Psoas muscle (tissue), 8 donors: ENCODE data around the gene REV3L. TPM values are rescaled to one million over a fixed set of nuclear protein-coding genes. Genes with fewer than 3 reads are reported as not detected.

Experiments used
- ATAC-seq, 4 donors: fragments of 200-7000 bp; cut with Tn5 transposase; one replicate each; pipeline ENCODE4 v1.9.1; 2020; ENCODE audit warnings: moderate library complexity in 3 of 4, mild to moderate bottlenecking in 2 of 4
- DNase-seq, 2 donors: peaks; one replicate each; pipeline ENCODE4 v3.0.0-alpha.2; 2020
- H3K27ac ChIP-seq: fragments of 200-600 bp; one replicate; pipeline ENCODE4 v1.8.0; 2022
- H3K27me3 ChIP-seq, 3 donors: fragments of 200-600 bp in 1 of 3; one replicate each; pipeline versions ENCODE4 v1.6.1 to v1.8.0; 2013 to 2022; ENCODE audit warnings: low read length in 2 of 3, mild to moderate bottlenecking in 2 of 3, moderate library complexity in 1 of 3; ENCODE audit not compliant: insufficient read depth in 3 of 3
- H3K36me3 ChIP-seq, 2 donors: fragments of 200-600 bp in 1 of 2; one replicate each; pipeline versions ENCODE4 v1.6.1 to v1.8.0; 2013 to 2022; ENCODE audit warnings: low read depth in 1 of 2, mild to moderate bottlenecking in 1 of 2, moderate library complexity in 1 of 2; ENCODE audit not compliant: insufficient read depth in 1 of 2
- H3K4me1 ChIP-seq: fragments of 200-600 bp; one replicate; pipeline ENCODE4 v1.8.0; 2022
- H3K4me3 ChIP-seq: fragments of 200-600 bp; one replicate; pipeline ENCODE4 v1.8.0; 2022; ENCODE audit warnings: mild to moderate bottlenecking
- H3K9me3 ChIP-seq: fragments of 200-600 bp; one replicate; pipeline ENCODE4 v1.8.0; 2022
- WGBS, 3 donors: extraction: QIAGEN DNeasy Blood & Tissue Kit; methylation state at CpG; one replicate each; pipeline versions ENCODE4 v1.1.6 to v1.1.7; 2013; 5-methylcytosine and 5-hydroxymethylcytosine counted together
- intact Hi-C, 2 donors: fragments of 100-400 bp; cut with DNase I; formaldehyde crosslinking; loops; one replicate each; pipeline versions ENCODE4 v1.11.0 to v1.14.2; 2022
- polyA plus RNA-seq, 3 donors: library from polyadenylated mRNA; stranded (reverse); fragments of 200-250 nt; gene quantifications; one replicate each; pipeline ENCODE4 v1.2.3, GENCODE V29; 2013
- total RNA-seq, 4 donors: library from RNA; stranded (reverse); fragmentation: NEBNext Ultra II Directional in 2 of 4; extraction: Animal tissue kit (Norgen Biotek cat#: 25700) in 2 of 4; gene quantifications; one replicate each; pipeline versions ENCODE4 v1.2.1 to v1.2.4, GENCODE V29; 2021 to 2023
- TF ChIP-seq, protein P1 (sequence below): fragments of 200-600 bp; IDR thresholded peaks from one replicate; pipeline ENCODE4 v1.8.0; 2022; ENCODE audit warnings: antibody characterized with exemption
- donor health status: healthy with polysubstance abuse.
- donor health status: DM: no; HTN: no; CAD: no; lungs with moderate emphysema.
- donor health status: Bipolar disorder and iron deficiency.
- donor health status: healthy.
- donor health status: DM: yes; HTN: yes; CAD: no.
- donor health status: DM: no; HTN: no; CAD: no.
- donor health status: DM: no; HTN: no; CAD: no.
- donor health status: DM: yes; HTN: yes; CAD: no.

The REV3L gene
- total and polyA plus RNA-seq, 7 donors: 9.0 to 36.3 (median 18.8) TPM

DNA sequence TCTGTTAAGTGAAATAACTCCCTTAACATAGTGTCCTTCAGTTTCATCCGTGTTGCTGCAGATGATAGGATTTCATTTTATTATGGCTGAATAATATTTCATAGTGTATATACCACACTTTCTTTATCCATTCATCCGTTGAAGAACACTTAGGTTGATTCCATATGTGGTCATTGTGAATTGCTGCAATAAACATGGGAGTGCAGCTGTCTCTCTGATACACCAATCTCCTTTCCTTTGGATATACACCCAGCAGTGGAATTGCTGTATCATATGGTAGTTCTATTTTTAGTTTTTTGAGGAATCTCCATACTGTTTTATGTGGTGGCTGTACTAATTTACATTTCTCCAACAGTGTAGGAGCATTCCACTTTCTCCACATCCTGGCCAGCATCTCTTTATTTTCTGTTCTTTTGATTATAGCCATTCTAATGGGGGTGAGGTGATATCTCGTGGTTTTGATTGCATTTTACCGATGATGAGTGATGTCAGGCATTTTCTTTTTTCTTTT, 202.5 kb downstream of the REV3L start:
- Histone ChIP-seq H3K27ac (no peak overlapping the region), H3K27me3 (no peaks in the 10 kb centered on the region), H3K36me3 (peaks cover 9 to 63% of the 10 kb centered on the region in 2 donors), H3K4me1 (no peaks in the 10 kb centered on the region), H3K9me3 (peaks cover 4% of the 10 kb centered on the region), H3K4me3 (no peak overlapping the region)
- intact Hi-C loops: no loop called here
- WGBS, 3 donors: 92 to 96% (median 95%) methylated on average over 4 of the region's 4 CpGs
- DNase-seq: no peak
- TF ChIP-seq, protein P1, sequence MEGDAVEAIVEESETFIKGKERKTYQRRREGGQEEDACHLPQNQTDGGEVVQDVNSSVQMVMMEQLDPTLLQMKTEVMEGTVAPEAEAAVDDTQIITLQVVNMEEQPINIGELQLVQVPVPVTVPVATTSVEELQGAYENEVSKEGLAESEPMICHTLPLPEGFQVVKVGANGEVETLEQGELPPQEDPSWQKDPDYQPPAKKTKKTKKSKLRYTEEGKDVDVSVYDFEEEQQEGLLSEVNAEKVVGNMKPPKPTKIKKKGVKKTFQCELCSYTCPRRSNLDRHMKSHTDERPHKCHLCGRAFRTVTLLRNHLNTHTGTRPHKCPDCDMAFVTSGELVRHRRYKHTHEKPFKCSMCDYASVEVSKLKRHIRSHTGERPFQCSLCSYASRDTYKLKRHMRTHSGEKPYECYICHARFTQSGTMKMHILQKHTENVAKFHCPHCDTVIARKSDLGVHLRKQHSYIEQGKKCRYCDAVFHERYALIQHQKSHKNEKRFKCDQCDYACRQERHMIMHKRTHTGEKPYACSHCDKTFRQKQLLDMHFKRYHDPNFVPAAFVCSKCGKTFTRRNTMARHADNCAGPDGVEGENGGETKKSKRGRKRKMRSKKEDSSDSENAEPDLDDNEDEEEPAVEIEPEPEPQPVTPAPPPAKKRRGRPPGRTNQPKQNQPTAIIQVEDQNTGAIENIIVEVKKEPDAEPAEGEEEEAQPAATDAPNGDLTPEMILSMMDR: no peak
- no peak for ATAC-seq

DNA sequence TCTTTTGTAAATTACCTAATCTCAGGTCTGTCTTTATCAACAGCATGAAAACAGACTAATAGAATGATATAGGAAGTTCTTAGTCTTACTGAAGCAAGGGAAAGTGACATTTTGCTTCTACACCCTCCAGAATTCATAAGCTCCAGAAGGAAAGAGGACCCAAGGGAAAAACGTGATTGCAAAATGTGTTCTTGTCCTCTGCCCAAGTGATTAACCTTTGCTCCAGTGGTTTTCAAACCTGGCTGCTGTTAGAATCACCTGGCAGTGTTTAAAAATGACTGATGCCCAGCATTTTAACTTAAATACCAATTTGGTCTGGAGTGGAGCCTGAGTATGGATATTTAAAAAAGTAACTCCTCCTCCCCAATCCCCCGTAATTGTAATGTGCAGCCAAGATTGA, 204.3 kb downstream of the REV3L start:
- TF ChIP-seq, protein P1: no peak
- no peaks in the 10 kb centered on the region for H3K4me1 ChIP-seq
- intact Hi-C loops: no loop called here
- H3K4me3 ChIP-seq: no peak overlapping the region
- 54 to 67% (median 66%) methylated on average over 2 of the region's 2 CpGs for WGBS, 3 donors
- no peaks in the 10 kb centered on the region for H3K27me3 ChIP-seq
- no peak for DNase-seq
- peaks cover 9 to 79% of the 10 kb centered on the region in 2 donors for H3K36me3 ChIP-seq
- peaks cover 21% of the 10 kb centered on the region for H3K9me3 ChIP-seq
- no peak overlapping the region for H3K27ac ChIP-seq
- ATAC-seq: no peak

DNA sequence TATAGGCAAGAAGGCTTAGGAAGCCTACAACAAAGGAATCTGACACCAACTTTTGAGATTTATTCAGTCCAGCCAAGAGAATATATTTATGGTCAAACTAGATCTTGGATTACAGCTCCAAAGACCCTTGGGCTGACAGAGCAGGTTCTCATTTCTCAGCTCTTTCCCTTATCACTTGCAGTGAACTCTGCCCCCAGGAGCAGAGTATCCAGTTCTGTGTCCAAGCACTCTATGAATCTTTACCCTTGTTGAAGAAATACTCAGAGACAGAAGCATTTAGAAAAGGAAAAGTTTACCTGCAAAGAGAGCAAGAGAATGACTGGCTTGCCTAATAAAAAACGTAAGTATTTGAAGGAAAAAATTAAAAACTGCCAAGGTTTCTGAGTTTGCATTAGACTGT, 205.2 kb downstream of the REV3L start:
- TF ChIP-seq, protein P1: no peak
- DNase-seq (no peak), ATAC-seq (no peak)
- 94 to 99% (median 95%) methylated on average over 1 of the region's 1 CpG for WGBS, 3 donors
- Histone ChIP-seq H3K36me3 (peaks cover 8 to 79% of the 10 kb centered on the region in 2 donors), H3K9me3 (peaks cover 25% of the 10 kb centered on the region), H3K4me1 (no peaks in the 10 kb centered on the region), H3K27ac (no peak overlapping the region), H3K27me3 (no peaks in the 10 kb centered on the region), H3K4me3 (no peak overlapping the region)
- intact Hi-C loops: no loop called here

DNA sequence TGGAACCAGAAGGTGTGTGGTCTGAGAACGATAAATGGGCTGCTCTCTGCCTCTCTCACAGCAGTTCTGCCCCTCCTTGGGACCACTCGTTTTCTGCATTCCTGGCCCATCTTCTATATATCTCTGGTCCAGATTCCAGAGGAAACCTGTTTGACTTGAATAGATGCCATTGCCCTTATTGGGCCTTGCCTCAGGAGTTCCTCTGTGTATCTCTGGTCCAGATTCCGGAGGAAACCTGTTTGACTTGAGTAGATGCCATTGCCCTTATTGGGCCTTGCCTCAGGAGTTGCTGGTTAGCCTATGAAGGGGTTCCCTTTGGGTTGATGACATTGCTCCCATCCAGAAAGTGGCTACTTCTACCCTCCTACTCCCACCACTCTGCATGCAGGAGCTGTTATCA, 206.3 kb downstream of the REV3L start:
- intact Hi-C loops: no loop called here
- H3K9me3 ChIP-seq: peaks cover 25% of the 10 kb centered on the region
- H3K27me3 ChIP-seq: no peaks in the 10 kb centered on the region
- H3K4me1 ChIP-seq: no peaks in the 10 kb centered on the region
- 96 to 99% (median 97%) methylated on average over 3 of the region's 3 CpGs for WGBS, 3 donors
- DNase-seq: no peak
- ATAC-seq: no peak
- no peak overlapping the region for H3K4me3 ChIP-seq
- H3K27ac ChIP-seq: no peak overlapping the region
- TF ChIP-seq, protein P1: no peak
- H3K36me3 ChIP-seq: peaks cover 5 to 75% of the 10 kb centered on the region in 2 donors

DNA sequence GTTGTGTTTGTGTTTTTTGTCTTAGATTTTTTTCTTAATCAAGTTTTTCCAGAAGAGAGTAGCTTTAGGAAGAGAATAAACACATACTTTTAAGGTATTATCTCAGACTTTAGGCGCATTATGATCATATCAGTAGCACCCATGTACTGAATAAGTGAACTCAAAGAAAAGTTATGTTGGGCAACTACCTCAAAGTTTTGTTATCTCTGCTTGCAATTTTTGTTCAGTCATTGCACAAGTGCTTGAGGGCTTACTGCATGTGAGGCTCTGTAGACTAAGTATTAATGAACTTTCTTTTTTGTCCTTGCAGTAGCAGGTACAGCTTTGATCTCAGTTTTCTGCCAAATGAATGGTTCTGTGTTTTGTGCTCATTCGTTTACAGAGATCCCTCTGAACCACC, 206.7 kb downstream of the REV3L start:
- 96 to 98% (median 97%) methylated on average over 2 of the region's 2 CpGs for WGBS, 3 donors

More for the DNA sequence above, 206.7 kb downstream of the REV3L start:
- TF ChIP-seq, protein P1: no peak
- intact Hi-C loops: no loop called here
- Histone ChIP-seq H3K4me1 (no peaks in the 10 kb centered on the region), H3K4me3 (no peak overlapping the region), H3K36me3 (peaks cover 5 to 75% of the 10 kb centered on the region in 2 donors), H3K27ac (no peak overlapping the region), H3K9me3 (peaks cover 25% of the 10 kb centered on the region), H3K27me3 (no peaks in the 10 kb centered on the region)
- no peak for DNase-seq
- no peak for ATAC-seq
